ENCODE results near the gene MSANTD2.

DNA sequence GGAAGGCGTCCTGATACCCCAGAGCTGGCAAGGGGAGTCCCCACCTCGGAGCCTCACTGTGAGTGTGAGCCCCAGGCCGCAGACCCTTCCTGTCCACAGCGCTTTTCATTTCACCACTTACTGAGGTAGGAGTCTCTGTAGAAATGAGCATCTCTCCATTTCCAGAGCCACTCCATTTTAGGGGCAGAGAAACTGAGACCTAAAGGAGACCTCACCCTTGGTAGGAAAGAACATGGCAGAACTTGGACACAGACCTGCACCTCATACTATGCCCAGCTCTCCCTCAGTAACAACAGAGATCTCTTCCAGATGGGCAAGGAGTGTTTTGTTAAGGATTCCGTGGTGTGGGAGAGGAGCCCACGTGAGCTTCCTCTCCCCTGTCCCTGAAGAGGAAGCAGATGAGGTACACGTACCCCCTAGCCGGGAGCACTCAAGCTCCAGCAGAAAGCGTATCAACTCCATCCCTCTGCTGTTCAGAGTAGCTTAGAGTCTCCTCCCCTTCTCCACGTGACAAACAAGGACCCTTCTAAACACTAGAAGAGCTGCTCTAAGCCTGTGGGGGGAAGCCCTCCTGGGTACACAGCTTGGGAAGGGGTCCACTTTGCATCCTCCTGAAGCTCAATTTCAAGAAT lies 47.6 kb downstream of the MSANTD2 start:
- TF ChIP-seq, protein P1, sequence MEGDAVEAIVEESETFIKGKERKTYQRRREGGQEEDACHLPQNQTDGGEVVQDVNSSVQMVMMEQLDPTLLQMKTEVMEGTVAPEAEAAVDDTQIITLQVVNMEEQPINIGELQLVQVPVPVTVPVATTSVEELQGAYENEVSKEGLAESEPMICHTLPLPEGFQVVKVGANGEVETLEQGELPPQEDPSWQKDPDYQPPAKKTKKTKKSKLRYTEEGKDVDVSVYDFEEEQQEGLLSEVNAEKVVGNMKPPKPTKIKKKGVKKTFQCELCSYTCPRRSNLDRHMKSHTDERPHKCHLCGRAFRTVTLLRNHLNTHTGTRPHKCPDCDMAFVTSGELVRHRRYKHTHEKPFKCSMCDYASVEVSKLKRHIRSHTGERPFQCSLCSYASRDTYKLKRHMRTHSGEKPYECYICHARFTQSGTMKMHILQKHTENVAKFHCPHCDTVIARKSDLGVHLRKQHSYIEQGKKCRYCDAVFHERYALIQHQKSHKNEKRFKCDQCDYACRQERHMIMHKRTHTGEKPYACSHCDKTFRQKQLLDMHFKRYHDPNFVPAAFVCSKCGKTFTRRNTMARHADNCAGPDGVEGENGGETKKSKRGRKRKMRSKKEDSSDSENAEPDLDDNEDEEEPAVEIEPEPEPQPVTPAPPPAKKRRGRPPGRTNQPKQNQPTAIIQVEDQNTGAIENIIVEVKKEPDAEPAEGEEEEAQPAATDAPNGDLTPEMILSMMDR (IDR thresholded peaks at IDR 0.05): no peak
- TF ChIP-seq POLR2A (IDR thresholded peaks at IDR 0.05) (no peak), POLR2AphosphoS5 (IDR thresholded peaks at IDR 0.05; ENCODE audit: insufficient read depth in 1 of 2, low read depth in 1 of 2) (no peak)
